ENCODE measurements around the gene CDK5R1. TPM values are rescaled to one million over a fixed set of nuclear protein-coding genes. Genes with fewer than 3 reads are reported as not detected.

CDK5R1 gene
- total and polyA plus RNA-seq, 8 donors: 0.37 to 2.6 (median 1.8) TPM; not detected in 2

GRCh38 chr17:32513579-32513978 is 26.8 kb downstream of the CDK5R1 start:
- no peak for TF ChIP-seq EP300 (IDR thresholded peaks at IDR 0.05)
- no peak overlapping the region for H3K4me3 ChIP-seq
- peaks cover 0 to 5% (median 0%) of the 10 kb centered on the region in 4 donors for H3K36me3 ChIP-seq
- DNase-seq: no peak
- WGBS, 5 donors: 90 to 97% (median 91%) methylated on average over 3 of the region's 3 CpGs
- intact Hi-C loops (cut with DNase I; ENCODE audit: low total_unique reads): no loop called here
- H3K27me3 ChIP-seq: peaks cover 0 to 2% (median 0%) of the 10 kb centered on the region in 3 donors
- H3K9me3 ChIP-seq: no peaks in the 10 kb centered on the region
- no peak overlapping the region for H3K27ac ChIP-seq
- peaks cover 0 to under 1% (median 0%) of the 10 kb centered on the region in 4 donors for H3K4me1 ChIP-seq

- H3K27ac ChIP-seq: no peak overlapping the region
- H3K4me1 ChIP-seq: peaks cover 6 to 10% (median 8%) of the 10 kb centered on the region in 4 donors
- TF ChIP-seq POLR2A (IDR thresholded peaks at IDR 0.05): no peak
- TF ChIP-seq CTCF (IDR thresholded peaks at IDR 0.05): no peak
- TF ChIP-seq POLR2AphosphoS5 (IDR thresholded peaks at IDR 0.05): no peak
- TF ChIP-seq EP300 (IDR thresholded peaks at IDR 0.05): no peak
- H3K9me3 ChIP-seq: no peaks in the 10 kb centered on the region
- 74 to 87% (median 82%) methylated on average over 4 of the region's 4 CpGs for WGBS, 5 donors
- peaks cover 0 to 5% (median 0%) of the 10 kb centered on the region in 4 donors for H3K36me3 ChIP-seq
- H3K4me3 ChIP-seq: no peak overlapping the region
- no peak for DNase-seq
- peaks cover 0 to 10% (median 0%) of the 10 kb centered on the region in 3 donors for H3K27me3 ChIP-seq
- intact Hi-C loops (cut with DNase I; ENCODE audit: low total_unique reads): no loop called here
Observed at GRCh38 chr17:32514606-32515005, 27.8 kb downstream of the CDK5R1 start.

- H3K27me3 ChIP-seq: peaks cover 0 to 10% (median 0%) of the 10 kb centered on the region in 3 donors
- WGBS, 5 donors: 92 to 97% (median 95%) methylated on average over 4 of the region's 4 CpGs
- intact Hi-C loops (cut with DNase I; ENCODE audit: low total_unique reads): no loop called here
- H3K4me1 ChIP-seq: peaks cover 13 to 21% (median 18%) of the 10 kb centered on the region in 4 donors
- H3K27ac ChIP-seq: no peak overlapping the region
- no peak for DNase-seq
- H3K4me3 ChIP-seq: no peak overlapping the region
- TF ChIP-seq EP300 (IDR thresholded peaks at IDR 0.05): no peak
- no peak for TF ChIP-seq CTCF (IDR thresholded peaks at IDR 0.05)
- TF ChIP-seq POLR2A (IDR thresholded peaks at IDR 0.05): no peak
- no peak for TF ChIP-seq POLR2AphosphoS5 (IDR thresholded peaks at IDR 0.05)
- H3K36me3 ChIP-seq: no peaks in the 10 kb centered on the region
- H3K9me3 ChIP-seq: no peaks in the 10 kb centered on the region
Observed at GRCh38 chr17:32515677-32516383, 29.0 kb downstream of the CDK5R1 start.

- 16 to 80% (median 38%) methylated on average over 2 of the region's 2 CpGs for WGBS, 5 donors
- H3K4me3 ChIP-seq: no peak overlapping the region
- H3K9me3 ChIP-seq: no peaks in the 10 kb centered on the region
- no peak for DNase-seq
- peaks cover 0 to 10% (median 0%) of the 10 kb centered on the region in 3 donors for H3K27me3 ChIP-seq
- H3K27ac ChIP-seq: no peak overlapping the region
- intact Hi-C loops (cut with DNase I; ENCODE audit: low total_unique reads): no loop called here
- TF ChIP-seq CTCF (IDR thresholded peaks at IDR 0.05) (no peak), POLR2AphosphoS5 (IDR thresholded peaks at IDR 0.05) (no peak), POLR2A (IDR thresholded peaks at IDR 0.05) (no peak), EP300 (IDR thresholded peaks at IDR 0.05) (no peak)
- no peaks in the 10 kb centered on the region for H3K36me3 ChIP-seq
- peaks cover 13 to 21% (median 18%) of the 10 kb centered on the region in 4 donors for H3K4me1 ChIP-seq
Observed at GRCh38 chr17:32516450-32516849, 29.7 kb downstream of the CDK5R1 start.

All from stomach (tissue), 9 donors.